CD14-positive monocyte (primary cell): ENCODE measurements around the gene SYMPK. TPM values are rescaled to one million over a fixed set of nuclear protein-coding genes. Genes with fewer than 3 reads are reported as not detected.

ENCODE experiments used
- DNase-seq, 3 donors: peaks; one replicate each; pipeline ENCODE4 v3.0.0-alpha.2; 2011 to 2022
- H2AFZ ChIP-seq: 2 replicates; pipeline ENCODE4 v1.6.0; 2012; ENCODE audit warnings: mild to moderate bottlenecking, low read depth, low read length, inconsistent platforms; ENCODE audit not compliant: insufficient read depth, poor library complexity, severe bottlenecking
- H3K27ac ChIP-seq, 2 donors: 1 replicate in 1 of 2; 2 replicates in 1 of 2; pipeline ENCODE4 v1.5.1; 2012 to 2013; ENCODE audit warnings: low read length in 2 of 2, control low read depth in 1 of 2, inconsistent platforms in 1 of 2, low read depth in 1 of 2, mild to moderate bottlenecking in 1 of 2
- H3K27me3 ChIP-seq, 2 donors: one replicate each; pipeline versions ENCODE4 v1.6.0 to v1.6.1; 2011 to 2013; ENCODE audit warnings: low read length in 2 of 2; ENCODE audit not compliant: control insufficient read depth in 2 of 2, insufficient read depth in 2 of 2
- H3K36me3 ChIP-seq, 2 donors: replicated peaks in 1 of 2; 1 replicate in 1 of 2; 2 replicates in 1 of 2; pipeline versions ENCODE4 v1.5.1 to v1.6.1; 2012 to 2013; ENCODE audit warnings: low read length in 2 of 2, control low read depth in 1 of 2, inconsistent platforms in 1 of 2, mild to moderate bottlenecking in 1 of 2; ENCODE audit not compliant: insufficient read depth in 2 of 2, control insufficient read depth in 1 of 2
- H3K4me1 ChIP-seq, 2 donors: 1 replicate in 1 of 2; 2 replicates in 1 of 2; pipeline versions ENCODE4 v1.5.1 to v1.6.1; 2012 to 2013; ENCODE audit warnings: low read length in 2 of 2, control low read depth in 1 of 2, inconsistent platforms in 1 of 2, mild to moderate bottlenecking in 1 of 2, moderate library complexity in 1 of 2; ENCODE audit not compliant: insufficient read depth in 2 of 2, control insufficient read depth in 1 of 2
- H3K4me2 ChIP-seq: replicated peaks from 2 replicates; pipeline ENCODE3; 2012; ENCODE audit warnings: low read length, moderate library complexity, mild to moderate bottlenecking; ENCODE audit not compliant: poor library complexity, severe bottlenecking; ENCODE audit errors: extremely low read depth
- H3K4me3 ChIP-seq, 3 experiments: fragments of 200-600 bp in 1 of 3; sonication (generic) in 1 of 3; replicated peaks in 1 of 3; 1 replicate in 2 of 3; 2 replicates in 1 of 3; pipeline ENCODE4 v1.5.1; 2011 to 2013; ENCODE audit warnings: low read length in 3 of 3, mild to moderate bottlenecking in 3 of 3, control low read depth in 2 of 3, low read depth in 2 of 3, inconsistent platforms in 1 of 3, moderate library complexity in 1 of 3
- H3K79me2 ChIP-seq: 2 replicates; pipeline ENCODE4 v1.6.0; 2012; ENCODE audit warnings: mild to moderate bottlenecking, control low read depth, inconsistent platforms, low read length, moderate library complexity; ENCODE audit not compliant: insufficient read depth
- H3K9ac ChIP-seq: 2 replicates; pipeline ENCODE4 v1.6.0; 2017; ENCODE audit warnings: low read length, mild to moderate bottlenecking; ENCODE audit not compliant: insufficient read depth, poor library complexity, severe bottlenecking
- H3K9me3 ChIP-seq, 2 donors: replicated peaks in 1 of 2; 1 replicate in 1 of 2; 2 replicates in 1 of 2; pipeline versions ENCODE4 v1.5.1 to v1.6.1; 2012 to 2013; ENCODE audit warnings: low read length in 2 of 2, control low read depth in 1 of 2; ENCODE audit not compliant: control insufficient read depth in 1 of 2, insufficient read depth in 1 of 2
- H4K20me1 ChIP-seq: 2 replicates; pipeline ENCODE4 v1.6.0; 2012; ENCODE audit warnings: mild to moderate bottlenecking, low read length, control low read depth, moderate library complexity; ENCODE audit not compliant: insufficient read depth
- H3K27ac Mint-ChIP-seq, 7 donors: one replicate each; pipeline ENCODE4 v1.8.0; 2020; ENCODE audit warnings: mild to moderate bottlenecking in 7 of 7, mixed read lengths in 7 of 7, moderate library complexity in 6 of 7, inconsistent platforms in 2 of 7
- H3K27me3 Mint-ChIP-seq, 3 donors: one replicate each; pipeline ENCODE4 v1.8.0; 2021 to 2022; ENCODE audit warnings: low read depth in 3 of 3, mild to moderate bottlenecking in 3 of 3, mixed read lengths in 3 of 3, moderate library complexity in 3 of 3, inconsistent platforms in 1 of 3
- H3K36me3 Mint-ChIP-seq, 2 donors: one replicate each; pipeline ENCODE4 v1.8.0; 2020; ENCODE audit warnings: mixed read lengths in 2 of 2, inconsistent platforms in 1 of 2, mild to moderate bottlenecking in 1 of 2
- H3K4me1 Mint-ChIP-seq: one replicate; pipeline ENCODE4 v1.8.0; 2020; ENCODE audit warnings: mild to moderate bottlenecking, mixed read lengths
- H3K4me3 Mint-ChIP-seq, 2 donors: one replicate each; pipeline ENCODE4 v1.8.0; 2020; ENCODE audit warnings: mild to moderate bottlenecking in 2 of 2, mixed read lengths in 2 of 2, moderate library complexity in 1 of 2
- H3K9me3 Mint-ChIP-seq, 7 donors: one replicate each; pipeline ENCODE4 v1.8.0; 2020 to 2022; ENCODE audit warnings: mixed read lengths in 7 of 7, mild to moderate bottlenecking in 6 of 7, moderate library complexity in 6 of 7, inconsistent platforms in 2 of 7
- CTCF ChIP-seq: fragments of 200-600 bp; IDR thresholded peaks from one replicate; pipeline ENCODE4 v1.8.0; 2022; ENCODE audit warnings: antibody characterized with exemption, mild to moderate bottlenecking
- WGBS: methylation state at CpG from one replicate; pipeline ENCODE4 v1.1.5; 2013; ENCODE audit warnings: missing lambda C conversion rate; ENCODE audit not compliant: insufficient coverage; 5-methylcytosine and 5-hydroxymethylcytosine counted together
- intact Hi-C, 2 donors: fragments of 100-400 bp; cut with micrococcal nuclease; formaldehyde crosslinking; loops; one replicate each; pipeline versions ENCODE4 v1.15.0 to v1.15.1; 2023
- polyA plus RNA-seq, 3 donors: library from polyadenylated mRNA; depleted of rRNA in 1 of 3; unstranded in 2 of 3; stranded (reverse) in 1 of 3; fragments of 300-500 nt in 2 of 3; fragments of >200 nt in 1 of 3; fragmentation: Illumina TruSeq in 2 of 3; gene quantifications; 1 replicate in 2 of 3; 2 replicates in 1 of 3; pipeline ENCODE4 v1.2.3, GENCODE V29; 2012 to 2021

Gene SYMPK
- polyA plus RNA-seq, 3 donors, result 5.6 to 96.1 (median 15.7) TPM

- Histone ChIP-seq H3K9me3 (no peaks in the 10 kb centered on the region), H3K4me2 (no peak overlapping the region), H2AFZ (no peak overlapping the region), H3K4me1 (no peaks in the 10 kb centered on the region), H3K27ac (no peak overlapping the region), H3K27me3 (no peaks in the 10 kb centered on the region), H3K4me3 (no peak overlapping the region), H4K20me1 (peaks cover 19% of the 10 kb centered on the region), H3K79me2 (no peaks in the 10 kb centered on the region), H3K36me3 (peaks cover 96 to 98% of the 10 kb centered on the region in 2 donors), H3K9ac (no peak overlapping the region)
- Mint-ChIP-seq H3K27me3 (peaks cover 0 to 5% (median 0%) of the 10 kb centered on the region in 3 donors), H3K4me1 (no peaks in the 10 kb centered on the region), H3K36me3 (peaks cover 82 to 99% of the 10 kb centered on the region in 2 donors), H3K4me3 (no peak overlapping the region), H3K27ac (no peak overlapping the region), H3K9me3 (no peaks in the 10 kb centered on the region)
- 96% methylated on average over 21 of the region's 26 CpGs for WGBS
- intact Hi-C loops, result no loop called here
- DNase-seq, result no peak
- no peak for TF ChIP-seq CTCF
Measured at GRCh38 chr19:45824531-45825262, 38.2 kb downstream of the SYMPK start.

- Histone ChIP-seq H2AFZ (no peak overlapping the region), H3K4me3 (no peak overlapping the region), H3K27me3 (no peaks in the 10 kb centered on the region), H3K9me3 (no peaks in the 10 kb centered on the region), H3K9ac (no peak overlapping the region), H3K27ac (no peak overlapping the region), H4K20me1 (peaks cover 19% of the 10 kb centered on the region), H3K36me3 (peaks cover 92 to 96% of the 10 kb centered on the region in 2 donors), H3K4me1 (no peaks in the 10 kb centered on the region), H3K4me2 (no peak overlapping the region), H3K79me2 (no peaks in the 10 kb centered on the region)
- DNase-seq, result no peak
- Mint-ChIP-seq H3K4me3 (no peak overlapping the region), H3K27ac (no peak overlapping the region), H3K4me1 (no peaks in the 10 kb centered on the region), H3K27me3 (peaks cover 0 to 5% (median 0%) of the 10 kb centered on the region in 3 donors), H3K9me3 (no peaks in the 10 kb centered on the region), H3K36me3 (peaks cover 82 to 98% of the 10 kb centered on the region in 2 donors)
- intact Hi-C loops, result no loop called here
- WGBS, result 88% methylated on average over 12 of the region's 12 CpGs
- no peak for TF ChIP-seq CTCF
Measured at GRCh38 chr19:45824041-45824471, 38.9 kb downstream of the SYMPK start.
